ENCODE results near the gene FGF18.

FGF18 gene

GRCh38 chr5:171499611-171500010 lies 80.2 kb downstream of the FGF18 start:
- Histone ChIP-seq H2BK15ac (ENCODE audit: low read depth, poor library complexity, severe bottlenecking) (no peak overlapping the region), H3K9me3 (ENCODE audit: control insufficient read depth, low read length) (no peaks in the 10 kb centered on the region), H3K27me3 (ENCODE audit: control insufficient read depth in 1 of 2, insufficient read depth in 1 of 2, low read length in 2 of 2) (peaks cover 0 to 5% of the 10 kb centered on the region in 2 experiments), H3K9ac (ENCODE audit: low read length) (no peak overlapping the region), H4K91ac (ENCODE audit: low read length) (no peak overlapping the region), H3K18ac (ENCODE audit: low read depth in 1 of 2, low read length in 2 of 2) (no peak overlapping the region), H3K23ac (ENCODE audit: low read length in 2 of 2) (no peak overlapping the region), H3K4me1 (ENCODE audit: control insufficient read depth, insufficient read depth, low read depth, low read length) (peaks cover 6% of the 10 kb centered on the region), H2BK120ac (ENCODE audit: low read depth, low read length) (no peak overlapping the region), H2BK5ac (ENCODE audit: low read depth, low read length, poor library complexity, severe bottlenecking) (no peak overlapping the region), H3K4ac (ENCODE audit: low read depth in 1 of 2, low read length in 2 of 2) (peak overlapping the region in 1 of 2 experiments; percentile 18), H3K79me1 (replicated peaks; ENCODE audit: low read length, poor library complexity, severe bottlenecking) (no peaks in the 10 kb centered on the region), H2BK12ac (ENCODE audit: low read length in 2 of 2) (no peak overlapping the region), H3K27ac (ENCODE audit: low read length, poor library complexity, severe bottlenecking) (no peak overlapping the region), H3K4me2 (ENCODE audit: low read length, poor library complexity, severe bottlenecking) (no peak overlapping the region), H3K14ac (ENCODE audit: low read length in 2 of 2) (no peak overlapping the region), H4K8ac (ENCODE audit: low read length) (no peak overlapping the region), H2AK5ac (ENCODE audit: low read length, severe bottlenecking) (no peak overlapping the region), H2AFZ (ENCODE audit: low read depth, low read length) (no peak overlapping the region), H3K4me3 (ENCODE audit: insufficient read depth in 1 of 2, low read depth in 1 of 2, low read length in 2 of 2) (no peak overlapping the region), H3K36me3 (ENCODE audit: control insufficient read depth in 1 of 2, insufficient read depth in 2 of 2, low read depth in 1 of 2, low read length in 2 of 2) (no peaks in the 10 kb centered on the region)
- no peak for DNase-seq
- WGBS: 94% methylated on average over 4 of the region's 4 CpGs

DNA sequence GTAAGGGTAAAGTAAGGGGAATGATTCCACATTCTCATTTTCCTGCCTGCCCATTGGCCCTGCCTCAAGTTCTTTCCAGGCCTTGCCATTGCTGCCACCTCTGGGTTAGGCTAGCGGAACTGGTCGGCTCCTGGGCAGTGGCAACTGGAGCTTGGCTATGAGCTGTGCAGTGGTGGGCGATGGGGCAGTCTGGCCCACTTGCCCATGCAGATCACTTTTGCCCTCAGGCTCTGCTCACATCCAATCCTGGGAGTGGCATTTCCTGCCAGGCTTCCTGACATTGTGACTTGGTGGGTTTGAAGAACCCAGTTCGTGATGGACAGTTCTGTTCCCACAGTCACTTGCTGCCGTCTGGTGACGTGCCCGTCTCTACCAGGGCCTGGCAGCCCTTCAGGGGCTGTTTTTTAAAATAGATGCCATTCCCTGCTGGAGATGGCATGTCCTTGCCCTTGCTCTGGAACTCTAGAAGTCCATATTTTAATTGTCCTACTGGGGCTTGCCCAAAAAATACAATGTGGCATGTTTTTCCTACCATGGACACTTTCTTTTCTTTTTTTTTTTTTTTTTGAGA lies 86.1 kb downstream of the FGF18 start:
- Histone ChIP-seq H3K4me2 (ENCODE audit: low read length, poor library complexity, severe bottlenecking) (no peak overlapping the region), H3K4ac (ENCODE audit: low read depth in 1 of 2, low read length in 2 of 2) (no peak overlapping the region), H2BK15ac (ENCODE audit: low read depth, poor library complexity, severe bottlenecking) (no peak overlapping the region), H4K8ac (ENCODE audit: low read length) (no peak overlapping the region), H2BK12ac (ENCODE audit: low read length in 2 of 2) (no peak overlapping the region), H3K23ac (ENCODE audit: low read length in 2 of 2) (no peak overlapping the region), H3K36me3 (ENCODE audit: control insufficient read depth in 1 of 2, insufficient read depth in 2 of 2, low read depth in 1 of 2, low read length in 2 of 2) (no peaks in the 10 kb centered on the region), H3K9me3 (ENCODE audit: control insufficient read depth, low read length) (no peaks in the 10 kb centered on the region), H2BK120ac (ENCODE audit: low read depth, low read length) (no peak overlapping the region), H3K9ac (ENCODE audit: low read length) (no peak overlapping the region), H3K14ac (ENCODE audit: low read length in 2 of 2) (no peak overlapping the region), H3K4me3 (ENCODE audit: insufficient read depth in 1 of 2, low read depth in 1 of 2, low read length in 2 of 2) (no peak overlapping the region), H3K79me1 (replicated peaks; ENCODE audit: low read length, poor library complexity, severe bottlenecking) (no peaks in the 10 kb centered on the region), H2AK5ac (ENCODE audit: low read length, severe bottlenecking) (no peak overlapping the region), H3K27me3 (ENCODE audit: control insufficient read depth in 1 of 2, insufficient read depth in 1 of 2, low read length in 2 of 2) (peaks cover 13 to 16% of the 10 kb centered on the region in 2 experiments), H2BK5ac (ENCODE audit: low read depth, low read length, poor library complexity, severe bottlenecking) (no peak overlapping the region), H3K4me1 (ENCODE audit: control insufficient read depth, insufficient read depth, low read depth, low read length) (no peaks in the 10 kb centered on the region), H2AFZ (ENCODE audit: low read depth, low read length) (no peak overlapping the region), H4K91ac (ENCODE audit: low read length) (no peak overlapping the region), H3K27ac (ENCODE audit: low read length, poor library complexity, severe bottlenecking) (no peak overlapping the region), H3K18ac (ENCODE audit: low read depth in 1 of 2, low read length in 2 of 2) (no peak overlapping the region)
- DNase-seq: no peak
- WGBS: 95% methylated on average over 7 of the region's 7 CpGs

- no peak overlapping the region for H2BK5ac ChIP-seq (ENCODE audit: low read depth, low read length, poor library complexity, severe bottlenecking)
- no peak overlapping the region for H3K9ac ChIP-seq (ENCODE audit: low read length)
- WGBS: 95% methylated on average over 3 of the region's 3 CpGs
- no peaks in the 10 kb centered on the region for H3K79me1 ChIP-seq (replicated peaks; ENCODE audit: low read length, poor library complexity, severe bottlenecking)
- H3K36me3 ChIP-seq (ENCODE audit: control insufficient read depth in 1 of 2, insufficient read depth in 2 of 2, low read depth in 1 of 2, low read length in 2 of 2): no peaks in the 10 kb centered on the region
- H4K91ac ChIP-seq (ENCODE audit: low read length): no peak overlapping the region
- peaks cover 13 to 16% of the 10 kb centered on the region in 2 experiments for H3K27me3 ChIP-seq (ENCODE audit: control insufficient read depth in 1 of 2, insufficient read depth in 1 of 2, low read length in 2 of 2)
- no peak overlapping the region for H3K27ac ChIP-seq (ENCODE audit: low read length, poor library complexity, severe bottlenecking)
- H3K9me3 ChIP-seq (ENCODE audit: control insufficient read depth, low read length): no peaks in the 10 kb centered on the region
- H3K4me1 ChIP-seq (ENCODE audit: control insufficient read depth, insufficient read depth, low read depth, low read length): no peaks in the 10 kb centered on the region
- no peak overlapping the region for H3K4me2 ChIP-seq (ENCODE audit: low read length, poor library complexity, severe bottlenecking)
- no peak overlapping the region for H3K4ac ChIP-seq (ENCODE audit: low read depth in 1 of 2, low read length in 2 of 2)
- no peak overlapping the region for H2BK15ac ChIP-seq (ENCODE audit: low read depth, poor library complexity, severe bottlenecking)
- no peak overlapping the region for H2BK12ac ChIP-seq (ENCODE audit: low read length in 2 of 2)
- H2AK5ac ChIP-seq (ENCODE audit: low read length, severe bottlenecking): no peak overlapping the region
- H3K18ac ChIP-seq (ENCODE audit: low read depth in 1 of 2, low read length in 2 of 2): no peak overlapping the region
- H2AFZ ChIP-seq (ENCODE audit: low read depth, low read length): no peak overlapping the region
- no peak for DNase-seq
- no peak overlapping the region for H4K8ac ChIP-seq (ENCODE audit: low read length)
- no peak overlapping the region for H3K23ac ChIP-seq (ENCODE audit: low read length in 2 of 2)
- H3K14ac ChIP-seq (ENCODE audit: low read length in 2 of 2): no peak overlapping the region
- H2BK120ac ChIP-seq (ENCODE audit: low read depth, low read length): no peak overlapping the region
- H3K4me3 ChIP-seq (ENCODE audit: insufficient read depth in 1 of 2, low read depth in 1 of 2, low read length in 2 of 2): no peak overlapping the region
These were observed 87.5 kb downstream of the FGF18 start for GRCh38 chr5:171506951-171507350.

Small RNAs within 50 kb of the gene (small RNA-seq; reads per million reads assigned to genes)
- 18.1 reads per million, percentile 86 among the genes with 10 or more reads in this experiment for gene MIR3912 (ENCODE audit: low read depth)

All from mesenchymal stem cell (in vitro differentiated cells and primary cell).